ENCODE data around the gene DPP6.

DNA sequence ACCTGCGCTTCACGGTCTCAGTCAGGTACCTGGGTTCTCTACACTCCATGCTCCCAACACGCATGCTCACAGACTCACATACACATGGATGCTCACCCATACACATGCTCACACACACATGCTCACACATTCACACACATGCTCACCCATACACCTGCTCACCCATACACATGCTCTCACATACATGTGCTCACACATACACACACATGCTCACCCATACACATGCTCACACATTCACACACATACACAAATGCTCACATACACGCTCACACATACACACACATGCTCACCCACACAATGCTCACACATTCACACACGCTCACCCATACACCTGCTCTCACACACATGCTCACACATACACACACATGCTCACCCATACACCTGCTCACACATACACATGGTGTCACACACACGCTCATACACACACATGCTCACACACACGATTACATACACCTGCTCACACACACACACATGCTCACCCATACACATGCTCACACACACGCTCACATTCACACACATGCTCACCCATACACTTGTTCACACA lies 830.8 kb downstream of the DPP6 start:
- TF ChIP-seq, protein P1, sequence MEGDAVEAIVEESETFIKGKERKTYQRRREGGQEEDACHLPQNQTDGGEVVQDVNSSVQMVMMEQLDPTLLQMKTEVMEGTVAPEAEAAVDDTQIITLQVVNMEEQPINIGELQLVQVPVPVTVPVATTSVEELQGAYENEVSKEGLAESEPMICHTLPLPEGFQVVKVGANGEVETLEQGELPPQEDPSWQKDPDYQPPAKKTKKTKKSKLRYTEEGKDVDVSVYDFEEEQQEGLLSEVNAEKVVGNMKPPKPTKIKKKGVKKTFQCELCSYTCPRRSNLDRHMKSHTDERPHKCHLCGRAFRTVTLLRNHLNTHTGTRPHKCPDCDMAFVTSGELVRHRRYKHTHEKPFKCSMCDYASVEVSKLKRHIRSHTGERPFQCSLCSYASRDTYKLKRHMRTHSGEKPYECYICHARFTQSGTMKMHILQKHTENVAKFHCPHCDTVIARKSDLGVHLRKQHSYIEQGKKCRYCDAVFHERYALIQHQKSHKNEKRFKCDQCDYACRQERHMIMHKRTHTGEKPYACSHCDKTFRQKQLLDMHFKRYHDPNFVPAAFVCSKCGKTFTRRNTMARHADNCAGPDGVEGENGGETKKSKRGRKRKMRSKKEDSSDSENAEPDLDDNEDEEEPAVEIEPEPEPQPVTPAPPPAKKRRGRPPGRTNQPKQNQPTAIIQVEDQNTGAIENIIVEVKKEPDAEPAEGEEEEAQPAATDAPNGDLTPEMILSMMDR (IDR thresholded peaks at IDR 0.05): no peak
- no peak for TF ChIP-seq POLR2A (IDR thresholded peaks at IDR 0.05)
- no peak for TF ChIP-seq EP300 (IDR thresholded peaks at IDR 0.05)

Data from ovary (tissue), 3 donors.